Heart left ventricle (tissue), 16 donors: Measurements from ENCODE around the gene C1S. TPM values are rescaled to one million over a fixed set of nuclear protein-coding genes. Genes with fewer than 3 reads are reported as not detected.
"Not testable (repeated sequence)": the region's sequence is repeated elsewhere in the genome, so short reads cannot be mapped to it uniquely, and the experiment has no call there.

ENCODE experiments used
- ATAC-seq, 4 donors: fragments of 200-7000 bp; cut with Tn5 transposase; one replicate each; pipeline ENCODE4 v1.9.1; 2020 to 2022; ENCODE audit warnings: moderate library complexity in 4 of 4, mild to moderate bottlenecking in 3 of 4, moderate number of reproducible peaks in 1 of 4
- DNase-seq, 5 donors: peaks; one replicate each; pipeline ENCODE4 v3.0.0-alpha.2; 2020
- H3K27ac ChIP-seq, 12 donors: fragments of 200-600 bp; sonication (generic) in 4 of 12; one replicate each; pipeline versions ENCODE4 v1.5.0 to v1.8.0; 2016 to 2022; ENCODE audit warnings: mild to moderate bottlenecking in 2 of 12
- H3K27me3 ChIP-seq, 9 donors: fragments of 200-600 bp; sonication (generic) in 2 of 9; one replicate each; pipeline versions ENCODE4 v1.5.1 to v1.8.0; 2016 to 2022; ENCODE audit warnings: mild to moderate bottlenecking in 3 of 9
- H3K36me3 ChIP-seq, 9 donors: fragments of 200-600 bp; sonication (generic) in 2 of 9; one replicate each; pipeline versions ENCODE4 v1.5.0 to v1.8.0; 2018 to 2022; ENCODE audit warnings: mild to moderate bottlenecking in 2 of 9
- H3K4me1 ChIP-seq, 12 donors: fragments of 200-600 bp; sonication (generic) in 4 of 12; one replicate each; pipeline versions ENCODE4 v1.5.0 to v1.8.0; 2016 to 2022; ENCODE audit warnings: mild to moderate bottlenecking in 3 of 12
- H3K4me3 ChIP-seq, 12 donors: fragments of 200-600 bp; sonication (generic) in 4 of 12; one replicate each; pipeline versions ENCODE4 v1.5.0 to v1.8.0; 2017 to 2022; ENCODE audit warnings: mild to moderate bottlenecking in 9 of 12, moderate library complexity in 4 of 12
- H3K9me3 ChIP-seq, 12 donors: fragments of 200-600 bp; sonication (generic) in 4 of 12; one replicate each; pipeline versions ENCODE4 v1.5.0 to v1.8.0; 2016 to 2022; ENCODE audit warnings: mild to moderate bottlenecking in 1 of 12
- POLR2A ChIP-seq, 2 donors: fragments of 450-650 bp; IDR thresholded peaks; one replicate each; pipeline ENCODE4 v1.6.1; 2017; ENCODE audit warnings: antibody characterized with exemption in 2 of 2, mild to moderate bottlenecking in 2 of 2, moderate library complexity in 2 of 2
- WGBS, 4 donors: extraction: QIAGEN DNeasy Blood & Tissue Kit in 2 of 4; methylation state at CpG; one replicate each; pipeline versions ENCODE4 v1.1.5 to v1.1.7; 2013 to 2018; 5-methylcytosine and 5-hydroxymethylcytosine counted together
- intact Hi-C, 10 donors: fragments of 100-400 bp; cut with DNase I; formaldehyde crosslinking; loops; one replicate each; pipeline versions ENCODE4 v1.11.1 to v1.14.2; 2022
- polyA plus RNA-seq, 2 donors: library from polyadenylated mRNA; stranded (reverse); fragments of 200-250 nt; gene quantifications; one replicate each; pipeline ENCODE4 v1.2.3, GENCODE V29; 2013
- total RNA-seq, 9 donors: library from RNA; depleted of rRNA in 2 of 9; stranded (reverse); fragments of >200 nt in 2 of 9; fragmentation: NEBNext Ultra II Directional in 3 of 9; extraction: Animal tissue kit (Norgen Biotek cat#: 25700) in 3 of 9; gene quantifications; one replicate each; pipeline versions ENCODE4 v1.1.0 to v1.2.4, GENCODE V29; 2016 to 2023
- TF ChIP-seq, protein P1 (sequence below), 12 donors: fragments of 200-600 bp; sonication (generic) in 4 of 12; IDR thresholded peaks; one replicate each; pipeline versions ENCODE4 v1.5.0 to v1.8.0; 2018 to 2022; ENCODE audit warnings: antibody characterized with exemption in 12 of 12, mild to moderate bottlenecking in 5 of 12
- donor health status: ischemic (EF 13 %, LVEDD 7.1; RV severe dilation, severe dysfunction).
- donor health status: healthy with polysubstance abuse.
- donor health status: DM: no; HTN: yes; CAD: no.
- donor health status: DM: no; HTN: no; CAD: no.
- donor health status: ischemic (EF 25% LVEDD 6.9; RV normal size, moderate dysfunction).
- donor health status: ischemic (EF 25% LVEDD 5.7; RV mildly dilated, moderate dysfunction).
- donor health status: healthy.
- donor health status: DM: yes; HTN: yes; CAD: no.
- donor health status: ischemic (EF 35%, LVEDD 5.7; RV mildly dilated, moderate dysfunction).
- donor health status: nonischemic (EF 11% LVEDD 7.7; RV severe dilation, severe dysfunction).
- donor health status: DM: yes; HTN: yes; CAD: no.
- donor health status: PGD.
- donor health status: ischemic (EF 29% LVEDD 5.4; RV normal size, mild dysfunction).
- donor health status: nonischemic (EF 23%, LVEDD 6.1; RV moderate dilation, normal function).

The C1S gene
- total and polyA plus RNA-seq, 11 donors = 30.1 to 247 (median 60.5) TPM

DNA sequence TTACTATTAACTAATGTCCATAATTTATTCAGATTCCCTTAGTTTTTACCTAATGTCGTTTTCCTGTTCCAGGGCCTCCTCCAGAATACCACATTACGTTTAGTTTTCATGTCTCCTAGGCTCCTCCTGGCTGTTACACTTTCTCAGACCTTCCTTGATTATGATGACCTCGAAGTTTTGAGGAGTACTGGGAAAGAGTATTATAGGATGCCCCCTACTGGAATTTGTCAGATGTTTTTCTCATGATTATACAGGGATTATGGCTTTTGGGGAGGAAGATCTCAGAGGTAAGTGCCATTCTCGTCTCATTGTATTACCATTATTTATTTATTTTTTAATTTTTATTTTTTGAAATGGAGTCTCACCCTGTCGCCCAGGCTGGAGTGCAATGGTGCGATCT is 17.7 kb upstream of the C1S start:
- Histone ChIP-seq H3K27me3 (no peaks in the 10 kb centered on the region), H3K27ac (no peak overlapping the region), H3K36me3 (no peaks in the 10 kb centered on the region), H3K9me3 (no peaks in the 10 kb centered on the region), H3K4me1 (peaks cover 0 to 13% (median 0%) of the 10 kb centered on the region in 12 donors), H3K4me3 (no peak overlapping the region)
- no peak for DNase-seq
- TF ChIP-seq, protein P1, sequence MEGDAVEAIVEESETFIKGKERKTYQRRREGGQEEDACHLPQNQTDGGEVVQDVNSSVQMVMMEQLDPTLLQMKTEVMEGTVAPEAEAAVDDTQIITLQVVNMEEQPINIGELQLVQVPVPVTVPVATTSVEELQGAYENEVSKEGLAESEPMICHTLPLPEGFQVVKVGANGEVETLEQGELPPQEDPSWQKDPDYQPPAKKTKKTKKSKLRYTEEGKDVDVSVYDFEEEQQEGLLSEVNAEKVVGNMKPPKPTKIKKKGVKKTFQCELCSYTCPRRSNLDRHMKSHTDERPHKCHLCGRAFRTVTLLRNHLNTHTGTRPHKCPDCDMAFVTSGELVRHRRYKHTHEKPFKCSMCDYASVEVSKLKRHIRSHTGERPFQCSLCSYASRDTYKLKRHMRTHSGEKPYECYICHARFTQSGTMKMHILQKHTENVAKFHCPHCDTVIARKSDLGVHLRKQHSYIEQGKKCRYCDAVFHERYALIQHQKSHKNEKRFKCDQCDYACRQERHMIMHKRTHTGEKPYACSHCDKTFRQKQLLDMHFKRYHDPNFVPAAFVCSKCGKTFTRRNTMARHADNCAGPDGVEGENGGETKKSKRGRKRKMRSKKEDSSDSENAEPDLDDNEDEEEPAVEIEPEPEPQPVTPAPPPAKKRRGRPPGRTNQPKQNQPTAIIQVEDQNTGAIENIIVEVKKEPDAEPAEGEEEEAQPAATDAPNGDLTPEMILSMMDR (IDR thresholded peaks at IDR 0.05) = peak; percentile 14 to 54 (median 40)
- no peak for TF ChIP-seq POLR2A (IDR thresholded peaks at IDR 0.05)
- intact Hi-C loops = loop anchor here in 1 of 10 donors (1.0 kb wide), 1 partner anchor 99 kb away; the partner anchor contains the start of gene C12orf57
- 41 to 47% (median 45%) methylated on average over 6 of the region's 6 CpGs for WGBS, 4 donors
- peak in 3 of 4 donors; percentile 42 to 78 (median 53) for ATAC-seq

DNA sequence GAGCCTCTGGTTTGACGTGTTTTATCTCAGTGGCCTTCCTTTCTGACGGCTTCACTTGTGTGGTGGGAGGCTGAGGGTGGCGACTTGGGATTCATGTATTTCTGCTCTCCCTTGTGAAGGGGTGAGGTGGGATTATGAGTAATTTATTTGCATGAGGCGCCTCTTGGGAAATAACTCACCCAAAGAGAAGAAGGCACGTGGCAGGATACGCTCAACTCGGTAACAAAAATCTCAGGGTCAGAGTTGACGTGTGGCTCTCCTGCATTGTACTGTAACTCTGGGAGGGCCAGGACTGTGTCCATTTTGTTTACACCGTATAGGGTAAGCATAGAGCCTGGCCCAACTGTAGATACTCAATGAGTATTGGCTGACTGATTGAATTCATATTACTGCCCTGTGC is 14.6 kb upstream of the C1S start:
- H3K4me3 ChIP-seq = no peak overlapping the region
- ATAC-seq (no peak), DNase-seq (no peak)
- H3K9me3 ChIP-seq = no peaks in the 10 kb centered on the region
- peaks cover 0 to 13% (median 0%) of the 10 kb centered on the region in 12 donors for H3K4me1 ChIP-seq
- 91 to 96% (median 94%) methylated on average over 9 of the region's 9 CpGs for WGBS, 4 donors
- TF ChIP-seq, protein P1 (IDR thresholded peaks at IDR 0.05) = no peak
- TF ChIP-seq POLR2A (IDR thresholded peaks at IDR 0.05) = no peak
- H3K36me3 ChIP-seq = no peaks in the 10 kb centered on the region
- H3K27me3 ChIP-seq = no peaks in the 10 kb centered on the region
- intact Hi-C loops = no loop called here
- H3K27ac ChIP-seq = no peak overlapping the region

DNA sequence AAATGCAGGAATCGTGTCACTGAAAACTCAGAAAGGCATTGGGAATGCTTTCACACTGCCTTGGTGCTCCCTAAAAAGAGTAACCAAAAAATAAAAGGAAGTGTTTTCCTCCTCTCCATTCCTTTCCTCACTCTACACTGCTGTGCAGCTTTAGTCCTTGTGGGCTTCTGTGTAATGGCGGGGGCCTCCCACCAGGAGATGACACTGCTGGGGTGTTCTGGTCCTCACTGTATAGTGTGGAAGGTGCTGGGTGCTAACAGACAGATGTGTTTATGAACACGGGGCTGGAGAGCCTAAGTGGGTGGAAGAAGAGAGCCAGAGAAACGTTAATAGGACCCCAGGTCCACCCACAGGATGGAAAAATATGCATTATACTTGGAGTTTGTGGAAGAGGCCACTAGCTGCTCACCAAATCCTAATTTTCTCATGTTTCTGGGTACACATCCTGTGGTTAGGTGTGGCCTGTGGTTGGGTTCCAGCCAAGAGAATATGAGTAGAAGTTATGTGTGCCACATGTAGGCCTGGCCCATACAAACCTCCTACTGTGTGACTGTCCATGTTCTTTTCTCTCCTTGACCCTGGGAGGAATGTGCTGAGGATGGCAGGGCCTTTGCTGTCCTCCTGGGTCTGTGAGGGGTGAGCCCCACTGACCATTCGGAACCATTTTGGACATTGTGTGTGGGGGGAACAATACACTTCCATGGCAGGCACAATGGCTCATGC is 14.0 kb upstream of the C1S start:
- TF ChIP-seq POLR2A (IDR thresholded peaks at IDR 0.05) = no peak
- Histone ChIP-seq H3K36me3 (no peaks in the 10 kb centered on the region), H3K27ac (no peak overlapping the region), H3K4me1 (peaks cover 0 to 13% (median 0%) of the 10 kb centered on the region in 12 donors), H3K27me3 (no peaks in the 10 kb centered on the region), H3K9me3 (no peaks in the 10 kb centered on the region), H3K4me3 (no peak overlapping the region)
- 84 to 86% (median 85%) methylated on average over 5 of the region's 5 CpGs for WGBS, 4 donors
- no peak for DNase-seq
- ATAC-seq = no peak
- intact Hi-C loops = no loop called here

DNA sequence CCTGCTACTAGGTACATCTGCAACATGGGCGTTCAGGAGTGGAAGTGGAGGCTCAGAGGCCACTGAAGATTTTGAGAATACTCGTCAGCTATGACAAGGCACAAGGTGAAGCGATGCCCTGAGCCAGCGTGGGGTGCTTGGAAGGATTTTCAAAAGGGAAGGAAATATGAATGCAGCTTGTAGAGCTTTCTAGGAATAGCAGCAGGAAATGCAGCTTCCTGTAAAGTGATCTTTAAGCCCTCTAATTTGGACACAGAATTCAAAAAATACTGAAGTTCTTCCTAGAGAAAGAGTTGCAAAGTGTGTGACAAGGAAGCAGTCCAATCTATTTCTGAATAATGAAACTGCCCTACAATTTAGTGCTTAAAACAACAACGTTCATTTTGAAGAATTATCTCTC is 13.2 kb upstream of the C1S start:
- ATAC-seq = no peak
- WGBS, 4 donors = 44 to 63% (median 48%) methylated on average over 5 of the region's 5 CpGs
- intact Hi-C loops = no loop called here

DNA sequence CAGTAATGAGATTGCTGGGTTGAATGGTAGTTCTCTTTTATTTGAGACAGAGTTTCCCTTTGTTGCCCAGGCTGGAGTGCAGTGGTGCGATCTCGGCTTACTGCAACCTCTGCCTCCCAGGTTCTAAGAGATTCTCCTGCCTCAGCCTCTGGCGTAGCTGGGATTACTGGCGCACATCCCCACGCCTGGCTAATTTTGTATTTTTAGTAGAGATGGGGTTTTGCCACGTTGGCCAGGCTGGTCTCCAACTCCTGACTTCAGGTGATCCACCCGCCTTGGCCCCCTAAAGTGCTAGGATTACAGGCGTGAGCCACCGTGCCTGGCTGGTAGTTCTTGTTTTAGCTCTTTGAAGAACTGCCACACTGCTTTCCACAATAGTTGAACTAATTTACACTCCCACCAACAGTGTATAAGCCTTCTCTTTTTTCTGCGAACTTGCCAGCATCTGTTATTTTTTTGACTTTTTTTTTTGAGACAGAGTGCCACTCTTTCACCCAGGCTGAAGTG is 11.0 kb upstream of the C1S start:
- H3K4me1 ChIP-seq = peaks cover 0 to 13% (median 0%) of the 10 kb centered on the region in 12 donors
- ATAC-seq, H3K27me3 ChIP-seq, H3K4me3 ChIP-seq, H3K9me3 ChIP-seq, DNase-seq, H3K27ac ChIP-seq, H3K36me3 ChIP-seq, intact Hi-C loops: not testable (repeated sequence)
- WGBS, 4 donors = 88 to 91% (median 90%) methylated on average over 10 of the region's 10 CpGs

More for the DNA sequence above, 13.2 kb upstream of the C1S start:
- Histone ChIP-seq H3K27ac (no peak overlapping the region), H3K4me3 (no peak overlapping the region), H3K27me3 (no peaks in the 10 kb centered on the region), H3K9me3 (no peaks in the 10 kb centered on the region), H3K36me3 (no peaks in the 10 kb centered on the region), H3K4me1 (peaks cover 0 to 13% (median 0%) of the 10 kb centered on the region in 12 donors)
- DNase-seq = no peak
- TF ChIP-seq POLR2A (IDR thresholded peaks at IDR 0.05) = no peak
- TF ChIP-seq, protein P1 (IDR thresholded peaks at IDR 0.05) = no peak

DNA sequence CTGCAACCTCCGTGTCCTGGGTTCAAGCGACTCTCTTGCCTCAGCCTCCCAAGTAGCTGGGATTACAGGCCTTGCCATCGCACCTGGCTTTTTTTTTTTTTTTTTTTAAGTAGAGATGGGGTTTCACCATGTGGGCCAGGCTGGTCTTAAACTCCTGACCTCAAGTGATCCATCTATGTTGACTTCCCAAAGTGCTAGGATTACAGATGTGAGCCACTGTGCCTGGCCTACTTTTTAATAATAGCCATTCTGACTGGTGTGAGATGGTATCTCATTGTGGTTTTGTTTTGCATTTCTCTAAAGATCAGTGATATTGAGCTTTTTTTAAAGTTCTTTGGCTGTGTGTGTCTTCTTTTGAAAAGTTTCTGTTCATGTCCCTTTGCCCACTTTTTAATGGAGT is 10.5 kb upstream of the C1S start:
- DNase-seq, H3K9me3 ChIP-seq, ATAC-seq, H3K4me3 ChIP-seq, intact Hi-C loops, H3K36me3 ChIP-seq, H3K27ac ChIP-seq: not testable (repeated sequence)
- 91 to 99% (median 97%) methylated on average over 3 of the region's 3 CpGs for WGBS, 4 donors
- peaks cover 0 to 13% (median 0%) of the 10 kb centered on the region in 12 donors for H3K4me1 ChIP-seq
- H3K27me3 ChIP-seq = peaks cover 0 to 10% (median 0%) of the 10 kb centered on the region in 9 donors
